Naive thymus-derived CD4-positive, alpha-beta T cell (primary cell): Measurements from ENCODE around the gene ART3. TPM values are rescaled to one million over a fixed set of nuclear protein-coding genes. Genes with fewer than 3 reads are reported as not detected.
A peak's percentile ranks its signal among the peaks of the same experiment; 100 is the strongest.

Experiments used
- ATAC-seq: fragments of 150-1000 bp; cut with Tn5 transposase; 2 replicates; pipeline ENCODE4 v1.10.0; 2021; ENCODE audit warnings: mild to moderate bottlenecking, moderate library complexity
- CTCF ChIA-PET: fragments of 350-600 bp; sonication (Branson Sonifier 250); formaldehyde crosslinking; loops from one replicate; lab custom pipeline; 2021; ENCODE audit warnings: antibody characterized with exemption; lab: Charles Lee
- POLR2A ChIA-PET: fragments of 350-600 bp; sonication (Branson Sonifier 250); formaldehyde crosslinking; loops from one replicate; lab custom pipeline; 2021; ENCODE audit warnings: antibody characterized with exemption, inconsistent platforms; lab: Charles Lee
- DNase-seq, 9 donors: peaks; one replicate each; pipeline versions ENCODE4 v3.0.0 to v3.0.0-alpha.2; 2020 to 2022; ENCODE audit warnings: mixed read lengths in 1 of 9
- H3K27ac ChIP-seq: one replicate; pipeline ENCODE4 v1.7.0; 2013; ENCODE audit warnings: mild to moderate bottlenecking, low read depth, low read length, moderate library complexity
- H3K27me3 ChIP-seq, 2 donors: one replicate each; pipeline ENCODE4 v1.7.0; 2013; ENCODE audit warnings: low read length in 2 of 2, mild to moderate bottlenecking in 2 of 2, moderate library complexity in 2 of 2; ENCODE audit not compliant: control insufficient read depth in 2 of 2, insufficient read depth in 2 of 2
- H3K36me3 ChIP-seq, 3 experiments: 1 replicate in 2 of 3; 2 replicates in 1 of 3; pipeline ENCODE4 v1.7.0; 2013; ENCODE audit warnings: low read length in 3 of 3, mild to moderate bottlenecking in 3 of 3, moderate library complexity in 1 of 3; ENCODE audit not compliant: insufficient read depth in 3 of 3, control insufficient read depth in 2 of 3
- H3K4me1 ChIP-seq, 2 donors: one replicate each; pipeline ENCODE4 v1.7.0; 2013; ENCODE audit warnings: low read length in 2 of 2, mild to moderate bottlenecking in 2 of 2, moderate library complexity in 1 of 2; ENCODE audit not compliant: control insufficient read depth in 2 of 2, insufficient read depth in 2 of 2
- H3K4me3 ChIP-seq: 2 replicates; pipeline ENCODE4 v1.7.0; 2013; ENCODE audit warnings: mild to moderate bottlenecking, low read length
- H3K9me3 ChIP-seq, 3 experiments: 1 replicate in 2 of 3; 2 replicates in 1 of 3; pipeline ENCODE4 v1.7.0; 2013; ENCODE audit warnings: low read length in 3 of 3; ENCODE audit not compliant: control insufficient read depth in 2 of 3
- H3K27ac Mint-ChIP-seq, 9 donors: one replicate each; pipeline ENCODE4 v1.8.0; 2020 to 2022; ENCODE audit warnings: mixed read lengths in 9 of 9, mild to moderate bottlenecking in 8 of 9, moderate library complexity in 5 of 9, inconsistent platforms in 2 of 9
- H3K27me3 Mint-ChIP-seq, 5 donors: one replicate each; pipeline ENCODE4 v1.8.0; 2021 to 2022; ENCODE audit warnings: mixed read lengths in 5 of 5, mild to moderate bottlenecking in 1 of 5
- H3K36me3 Mint-ChIP-seq, 5 donors: one replicate each; pipeline ENCODE4 v1.8.0; 2020 to 2022; ENCODE audit warnings: mixed read lengths in 5 of 5, mild to moderate bottlenecking in 3 of 5, inconsistent platforms in 1 of 5
- H3K4me1 Mint-ChIP-seq, 7 donors: one replicate each; pipeline ENCODE4 v1.8.0; 2020 to 2022; ENCODE audit warnings: mixed read lengths in 7 of 7, mild to moderate bottlenecking in 3 of 7, inconsistent platforms in 1 of 7
- H3K4me3 Mint-ChIP-seq, 10 donors: one replicate each; pipeline ENCODE4 v1.8.0; 2020 to 2022; ENCODE audit warnings: mild to moderate bottlenecking in 10 of 10, mixed read lengths in 10 of 10, moderate library complexity in 6 of 10, inconsistent platforms in 2 of 10
- H3K9me3 Mint-ChIP-seq, 11 donors: one replicate each; pipeline ENCODE4 v1.8.0; 2020 to 2022; ENCODE audit warnings: mixed read lengths in 11 of 11, mild to moderate bottlenecking in 4 of 11, inconsistent platforms in 1 of 11, moderate library complexity in 1 of 11
- intact Hi-C, 2 donors: fragments of 100-400 bp; cut with micrococcal nuclease; formaldehyde crosslinking; loops; one replicate each; pipeline ENCODE4 v1.15.1; 2023
- polyA plus RNA-seq, 2 donors: library from polyadenylated mRNA; unstranded; fragments of 300-500 nt; fragmentation: Illumina TruSeq; gene quantifications; one replicate each; pipeline ENCODE4 v1.2.3, GENCODE V29; 2021
- total RNA-seq, 6 experiments: library from RNA in 5 of 6; stranded (reverse) in 5 of 6; gene quantifications; 1 replicate in 5 of 6; 2 replicates in 1 of 6; pipeline ENCODE4 v1.2.3 and lab custom pipeline; 2021 to 2026

The ART3 gene
- total and polyA plus RNA-seq, 7 experiments from 2014 or later = not detected

GRCh38 chr4:76061982-76062381 lies 12.5 kb upstream of the ART3 start:
- POLR2A ChIA-PET = no interaction called here

GRCh38 chr4:76066546-76066945 lies 8.0 kb upstream of the ART3 start:
- DNase-seq = no peak
- H3K9me3 Mint-ChIP-seq = no peaks in the 10 kb centered on the region
- no peaks in the 10 kb centered on the region for H3K27me3 ChIP-seq
- H3K36me3 Mint-ChIP-seq = no peaks in the 10 kb centered on the region
- no peak overlapping the region for H3K4me3 ChIP-seq
- H3K9me3 ChIP-seq = no peaks in the 10 kb centered on the region
- intact Hi-C loops = loop anchor here in 1 of 2 donors (5.0 kb wide), 1 partner anchor 169 kb away; no protein-coding TSS in a partner anchor
- CTCF ChIA-PET = interaction anchor here (0.7 to 1.9 kb wide), 8 partner anchors 10 to 232 kb away, joined by 3 to 10 read pairs (median 4); no protein-coding TSS in a partner anchor
- no peak overlapping the region for H3K4me3 Mint-ChIP-seq
- no peak overlapping the region for H3K27ac Mint-ChIP-seq
- POLR2A ChIA-PET = no interaction called here
- H3K4me1 ChIP-seq = no peaks in the 10 kb centered on the region
- H3K36me3 ChIP-seq = no peaks in the 10 kb centered on the region
- H3K27me3 Mint-ChIP-seq = peaks cover 0 to 7% (median 0%) of the 10 kb centered on the region in 5 donors
- ATAC-seq = no peak
- no peak overlapping the region for H3K27ac ChIP-seq
- H3K4me1 Mint-ChIP-seq = peaks cover 0 to 3% (median 0%) of the 10 kb centered on the region in 7 donors

More at GRCh38 chr4:76061982-76062381, 12.5 kb upstream of the ART3 start:
- Mint-ChIP-seq H3K27me3 (peaks cover 0 to 7% (median 0%) of the 10 kb centered on the region in 5 donors), H3K27ac (no peak overlapping the region), H3K9me3 (no peaks in the 10 kb centered on the region), H3K4me1 (peaks cover 0 to 42% (median 0%) of the 10 kb centered on the region in 7 donors), H3K4me3 (no peak overlapping the region), H3K36me3 (no peaks in the 10 kb centered on the region)
- Histone ChIP-seq H3K27me3 (no peaks in the 10 kb centered on the region), H3K27ac (no peak overlapping the region), H3K4me3 (no peak overlapping the region), H3K4me1 (no peaks in the 10 kb centered on the region), H3K9me3 (no peaks in the 10 kb centered on the region), H3K36me3 (no peaks in the 10 kb centered on the region)
- no peak for DNase-seq
- intact Hi-C loops = no loop called here
- ATAC-seq = peak; percentile 54
- CTCF ChIA-PET = interaction anchor here (0.6 to 1.0 kb wide), 2 partner anchors 32 to 67 kb away, joined by 3 to 4 read pairs; no protein-coding TSS in a partner anchor

- intact Hi-C loops = loop anchor here (1.0 to 5.0 kb wide), 5 partner anchors 72 to 172 kb away; no protein-coding TSS in a partner anchor
- CTCF ChIA-PET = interaction anchor here (1.0 to 1.9 kb wide), 5 partner anchors 9 to 173 kb away, joined by 3 to 10 read pairs (median 5); no protein-coding TSS in a partner anchor
Observed at GRCh38 chr4:76067652-76068286, 6.7 kb upstream of the ART3 start.

GRCh38 chr4:76072760-76073159 lies 1.7 kb upstream of the ART3 start:
- POLR2A ChIA-PET = no interaction called here
- H3K27me3 Mint-ChIP-seq = peaks cover 0 to 5% (median 0%) of the 10 kb centered on the region in 5 donors
- CTCF ChIA-PET = no interaction called here
- H3K27me3 ChIP-seq = no peaks in the 10 kb centered on the region
- no peaks in the 10 kb centered on the region for H3K9me3 Mint-ChIP-seq
- DNase-seq (no peak), ATAC-seq (no peak)
- H3K4me3 Mint-ChIP-seq = no peak overlapping the region
- H3K27ac Mint-ChIP-seq = no peak overlapping the region
- no peak overlapping the region for H3K4me3 ChIP-seq
- no peak overlapping the region for H3K27ac ChIP-seq
- no peaks in the 10 kb centered on the region for H3K9me3 ChIP-seq
- H3K4me1 Mint-ChIP-seq = no peaks in the 10 kb centered on the region
- intact Hi-C loops = no loop called here
- H3K36me3 Mint-ChIP-seq = no peaks in the 10 kb centered on the region
- no peaks in the 10 kb centered on the region for H3K36me3 ChIP-seq
- H3K4me1 ChIP-seq = no peaks in the 10 kb centered on the region

More at GRCh38 chr4:76067652-76068286, 6.7 kb upstream of the ART3 start:
- peak; percentile 93 for ATAC-seq
- Mint-ChIP-seq H3K27me3 (peaks cover 0 to 7% (median 0%) of the 10 kb centered on the region in 5 donors), H3K4me3 (no peak overlapping the region), H3K36me3 (no peaks in the 10 kb centered on the region), H3K9me3 (no peaks in the 10 kb centered on the region), H3K27ac (no peak overlapping the region), H3K4me1 (no peaks in the 10 kb centered on the region)
- Histone ChIP-seq H3K4me3 (no peak overlapping the region), H3K27me3 (no peaks in the 10 kb centered on the region), H3K27ac (no peak overlapping the region), H3K4me1 (no peaks in the 10 kb centered on the region), H3K9me3 (no peaks in the 10 kb centered on the region), H3K36me3 (no peaks in the 10 kb centered on the region)
- peak; percentile 30 to 72 (median 61) for DNase-seq
- POLR2A ChIA-PET = no interaction called here

GRCh38 chr4:76074993-76075600 lies 588 bp downstream of the ART3 start:
- H3K4me3 Mint-ChIP-seq = no peak overlapping the region
- H3K36me3 ChIP-seq = no peaks in the 10 kb centered on the region
- no peak overlapping the region for H3K27ac ChIP-seq
- no peaks in the 10 kb centered on the region for H3K9me3 ChIP-seq
- DNase-seq (no peak), ATAC-seq (no peak)
- H3K27me3 ChIP-seq = no peaks in the 10 kb centered on the region
- no peak overlapping the region for H3K27ac Mint-ChIP-seq
- H3K4me3 ChIP-seq = no peak overlapping the region
- H3K4me1 ChIP-seq = no peaks in the 10 kb centered on the region
- intact Hi-C loops = no loop called here
- CTCF ChIA-PET = no interaction called here
- H3K9me3 Mint-ChIP-seq = no peaks in the 10 kb centered on the region
- H3K36me3 Mint-ChIP-seq = no peaks in the 10 kb centered on the region
- POLR2A ChIA-PET = no interaction called here
- peaks cover 11 to 19% (median 12%) of the 10 kb centered on the region in 5 donors for H3K27me3 Mint-ChIP-seq
- no peaks in the 10 kb centered on the region for H3K4me1 Mint-ChIP-seq

GRCh38 chr4:76078033-76078613 lies 3.6 kb downstream of the ART3 start:
- Histone ChIP-seq H3K9me3 (no peaks in the 10 kb centered on the region), H3K27me3 (no peaks in the 10 kb centered on the region), H3K4me1 (no peaks in the 10 kb centered on the region), H3K4me3 (no peak overlapping the region), H3K27ac (no peak overlapping the region), H3K36me3 (no peaks in the 10 kb centered on the region)
- Mint-ChIP-seq H3K36me3 (no peaks in the 10 kb centered on the region), H3K4me1 (peaks cover 0 to 2% (median 0%) of the 10 kb centered on the region in 7 donors), H3K9me3 (no peaks in the 10 kb centered on the region), H3K27ac (no peak overlapping the region), H3K4me3 (no peak overlapping the region), H3K27me3 (peaks cover 11 to 29% (median 12%) of the 10 kb centered on the region in 5 donors)
- CTCF ChIA-PET = no interaction called here
- intact Hi-C loops = no loop called here
- ATAC-seq (no peak), DNase-seq (no peak)
- POLR2A ChIA-PET = no interaction called here
